Pons (tissue), 1 donor: ENCODE measurements around the gene ADIG.

Experiments
- DNase-seq: peaks from one replicate; pipeline ENCODE4 v3.0.0-alpha.2; 2016; ENCODE audit warnings: low spot score

The ADIG gene

GRCh38 chr20:38602185-38602581 lies 21.2 kb downstream of the ADIG start:
- no peak for DNase-seq

- DNase-seq: no peak
These were observed 22.3 kb downstream of the ADIG start for GRCh38 chr20:38603286-38603685.

- no peak for DNase-seq
These were observed 23.9 kb downstream of the ADIG start for GRCh38 chr20:38604873-38605303.

- DNase-seq: no peak
These were observed 26.4 kb downstream of the ADIG start for GRCh38 chr20:38607351-38607750.

GRCh38 chr20:38608188-38608587 lies 27.2 kb downstream of the ADIG start:
- no peak for DNase-seq

- no peak for DNase-seq
These were observed 28.8 kb downstream of the ADIG start for GRCh38 chr20:38609815-38610214.

- no peak for DNase-seq
These were observed 29.5 kb downstream of the ADIG start for GRCh38 chr20:38610521-38610920.

- no peak for DNase-seq
These were observed 31.9 kb downstream of the ADIG start for GRCh38 chr20:38612751-38613515.

GRCh38 chr20:38615283-38615682 lies 34.3 kb downstream of the ADIG start:
- DNase-seq: no peak

- DNase-seq: no peak
These were observed 35.5 kb downstream of the ADIG start for GRCh38 chr20:38616457-38616856.

- DNase-seq: no peak
These were observed 36.2 kb downstream of the ADIG start for GRCh38 chr20:38617011-38617829.

GRCh38 chr20:38617830-38618196 lies 36.8 kb downstream of the ADIG start:
- DNase-seq: no peak

- no peak for DNase-seq
These were observed 39.4 kb downstream of the ADIG start for GRCh38 chr20:38620441-38620840.

- no peak for DNase-seq
These were observed 42.1 kb downstream of the ADIG start for GRCh38 chr20:38623061-38623460.

- DNase-seq: no peak
These were observed 43.1 kb downstream of the ADIG start for GRCh38 chr20:38624084-38624483.

GRCh38 chr20:38625896-38626295 lies 44.9 kb downstream of the ADIG start:
- no peak for DNase-seq

GRCh38 chr20:38626921-38627659 lies 46.1 kb downstream of the ADIG start:
- DNase-seq: no peak

- DNase-seq: no peak
These were observed 47.8 kb downstream of the ADIG start for GRCh38 chr20:38628580-38629470.

GRCh38 chr20:38629979-38630378 lies 49.0 kb downstream of the ADIG start:
- DNase-seq: no peak

GRCh38 chr20:38630727-38631126 lies 49.7 kb downstream of the ADIG start:
- no peak for DNase-seq

- DNase-seq: no peak
These were observed 50.4 kb downstream of the ADIG start for GRCh38 chr20:38631155-38632022.
